Tibial nerve (tissue), 4 donors: ENCODE results near the gene TMEM120A.

Source experiments
- EP300 ChIP-seq, 2 donors: sonication (generic); formaldehyde crosslinking; IDR thresholded peaks; one replicate each; pipeline ENCODE4 v1.6.1; 2017; ENCODE audit warnings: antibody characterized with exemption in 2 of 2, mild to moderate bottlenecking in 1 of 2
- POLR2A ChIP-seq, 2 donors: fragments of 450-650 bp; IDR thresholded peaks; one replicate each; pipeline ENCODE4 v1.6.1; 2017; ENCODE audit warnings: antibody characterized with exemption in 2 of 2, mild to moderate bottlenecking in 2 of 2, moderate library complexity in 2 of 2
- TF ChIP-seq, protein P1 (sequence below), 5 experiments: fragments of 200-600 bp in 3 of 5; fragments of 450-650 bp in 2 of 5; sonication (generic) in 3 of 5; IDR thresholded peaks; one replicate each; pipeline ENCODE4 v1.5.1; 2016 to 2019; ENCODE audit warnings: antibody characterized with exemption in 5 of 5, mild to moderate bottlenecking in 3 of 5, moderate library complexity in 2 of 5

DNA sequence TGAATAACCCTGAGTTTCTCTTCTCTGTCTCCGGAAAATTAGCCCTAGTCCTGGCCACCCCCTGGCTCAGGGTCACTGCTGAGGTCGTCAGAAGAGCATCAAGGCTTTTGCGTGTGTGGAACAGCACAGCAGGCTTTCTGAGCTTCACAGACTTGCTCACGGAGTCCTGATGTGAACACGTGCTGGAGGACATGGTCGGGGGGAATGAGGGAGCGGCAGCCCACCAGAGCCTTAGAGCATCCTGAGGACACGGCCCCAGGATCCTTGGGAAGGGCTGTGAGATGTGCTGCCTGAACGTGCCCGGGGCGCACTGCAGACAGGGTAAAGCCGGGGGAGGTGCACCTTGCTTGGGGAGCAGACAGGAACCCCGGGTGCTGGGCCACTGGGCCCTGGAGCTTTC lies 28.8 kb downstream of the TMEM120A start:
- TF ChIP-seq, protein P1, sequence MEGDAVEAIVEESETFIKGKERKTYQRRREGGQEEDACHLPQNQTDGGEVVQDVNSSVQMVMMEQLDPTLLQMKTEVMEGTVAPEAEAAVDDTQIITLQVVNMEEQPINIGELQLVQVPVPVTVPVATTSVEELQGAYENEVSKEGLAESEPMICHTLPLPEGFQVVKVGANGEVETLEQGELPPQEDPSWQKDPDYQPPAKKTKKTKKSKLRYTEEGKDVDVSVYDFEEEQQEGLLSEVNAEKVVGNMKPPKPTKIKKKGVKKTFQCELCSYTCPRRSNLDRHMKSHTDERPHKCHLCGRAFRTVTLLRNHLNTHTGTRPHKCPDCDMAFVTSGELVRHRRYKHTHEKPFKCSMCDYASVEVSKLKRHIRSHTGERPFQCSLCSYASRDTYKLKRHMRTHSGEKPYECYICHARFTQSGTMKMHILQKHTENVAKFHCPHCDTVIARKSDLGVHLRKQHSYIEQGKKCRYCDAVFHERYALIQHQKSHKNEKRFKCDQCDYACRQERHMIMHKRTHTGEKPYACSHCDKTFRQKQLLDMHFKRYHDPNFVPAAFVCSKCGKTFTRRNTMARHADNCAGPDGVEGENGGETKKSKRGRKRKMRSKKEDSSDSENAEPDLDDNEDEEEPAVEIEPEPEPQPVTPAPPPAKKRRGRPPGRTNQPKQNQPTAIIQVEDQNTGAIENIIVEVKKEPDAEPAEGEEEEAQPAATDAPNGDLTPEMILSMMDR (IDR thresholded peaks at IDR 0.05): no peak
- TF ChIP-seq EP300 (IDR thresholded peaks at IDR 0.05) (no peak), POLR2A (IDR thresholded peaks at IDR 0.05) (no peak)
